HCT116 (cell line): ENCODE results near the gene SLC7A10. TPM values are rescaled to one million over a fixed set of nuclear protein-coding genes. Genes with fewer than 3 reads are reported as not detected.

Source experiments
- ATAC-seq: fragments of 200-7000 bp; cut with Tn5 transposase; 2 replicates; pipeline ENCODE4 v1.9.1; 2020; ENCODE audit warnings: mild to moderate bottlenecking, moderate library complexity
- BruUV-seq: library from RNA; stranded (reverse); fragments of 400-500 nt; replicated peaks from 2 replicates; lab custom pipeline; 2021; lab: Mats Ljungman, UMichigan
- CTCF ChIA-PET: fragments of 300-600 bp; sonication (Branson Sonifier 250); formaldehyde crosslinking; loops from one replicate; lab custom pipeline; 2021; ENCODE audit warnings: antibody characterized with exemption; lab: Charles Lee
- POLR2A ChIA-PET: fragments of 300-600, 350-600 bp; sonication (Branson Sonifier 250); formaldehyde crosslinking; loops from one replicate; lab custom pipeline; 2021; ENCODE audit warnings: antibody characterized with exemption; lab: Charles Lee
- RAD21 ChIA-PET, 2 experiments: fragments of 300-600 bp; sonication (Branson Sonifier 250); formaldehyde crosslinking; loops; one replicate each; lab custom pipeline; 2023; ENCODE audit warnings: low total read pairs in 2 of 2; ENCODE audit not compliant: uncharacterized antibody in 2 of 2, unreplicated experiment in 2 of 2, low non-redundant PET in 1 of 2; lab: Charles Lee
- DNase-seq: peaks from one replicate; pipeline ENCODE4 v3.0.0-alpha.2; 2010; ENCODE audit warnings: low read depth, low spot score
- H2AFZ ChIP-seq: fragments of 200-600 bp; shearing (Covaris generic), sonication (generic); 2 replicates; pipeline ENCODE4 v1.6.1; 2017; ENCODE audit warnings: low read depth, mixed run types, mixed read lengths, antibody characterized with exemption, low read length; ENCODE audit not compliant: poor library complexity, severe bottlenecking
- H3K27ac ChIP-seq: 2 replicates; pipeline ENCODE4 v1.5.1; 2012; ENCODE audit warnings: low read depth, low read length
- H3K27me3 ChIP-seq: fragments of 200-600 bp; sonication (generic); 2 replicates; pipeline ENCODE4 v1.6.1; 2016; ENCODE audit warnings: mixed run types, low read length, mixed read lengths; ENCODE audit not compliant: insufficient read depth
- H3K36me3 ChIP-seq, 2 experiments: fragments of 200-500 bp in 1 of 2; fragments of 200-600 bp in 1 of 2; sonication (Bioruptor generic) in 1 of 2; sonication (generic) in 1 of 2; 2 replicates each; pipeline versions ENCODE4 v1.5.1 to v1.6.1; 2014 to 2016; ENCODE audit warnings: low read length in 2 of 2, inconsistent platforms in 1 of 2, mixed read lengths in 1 of 2, mixed run types in 1 of 2; ENCODE audit not compliant: insufficient read depth in 2 of 2, control insufficient read depth in 1 of 2
- H3K4me1 ChIP-seq, 2 experiments: fragments of 200-600 bp in 1 of 2; sonication (generic) in 1 of 2; 2 replicates each; pipeline versions ENCODE4 v1.5.1 to v1.6.1; 2012 to 2017; ENCODE audit warnings: low read length in 2 of 2, inconsistent platforms in 1 of 2, mild to moderate bottlenecking in 1 of 2, mixed read lengths in 1 of 2, mixed run types in 1 of 2, moderate library complexity in 1 of 2; ENCODE audit not compliant: insufficient read depth in 2 of 2, control insufficient read depth in 1 of 2
- H3K4me2 ChIP-seq: fragments of 200-600 bp; sonication (generic); 2 replicates; pipeline ENCODE4 v1.6.1; 2017; ENCODE audit warnings: mixed run types, low read length, mixed read lengths
- H3K4me3 ChIP-seq, 2 experiments: fragments of 200-600 bp in 1 of 2; sonication (generic) in 1 of 2; replicated peaks in 1 of 2; 2 replicates each; pipeline ENCODE4 v1.5.1; 2011 to 2016; ENCODE audit warnings: low read length in 2 of 2, control low read depth in 1 of 2, low read depth in 1 of 2, mild to moderate bottlenecking in 1 of 2, mixed read lengths in 1 of 2, mixed run types in 1 of 2
- H3K79me2 ChIP-seq: fragments of 200-600 bp; sonication (generic); 2 replicates; pipeline ENCODE4 v1.6.1; 2017; ENCODE audit warnings: mild to moderate bottlenecking, mixed run types, low read length, moderate library complexity, mixed read lengths; ENCODE audit not compliant: insufficient read depth
- H3K9ac ChIP-seq: fragments of 200-600 bp; sonication (generic); 2 replicates; pipeline ENCODE4 v1.6.1; 2016; ENCODE audit warnings: low read length, mixed read lengths
- H3K9me2 ChIP-seq: fragments of 200-600 bp; sonication (generic), shearing (Covaris generic); 2 replicates; pipeline ENCODE4 v1.6.1; 2017; ENCODE audit warnings: mixed run types, mild to moderate bottlenecking, moderate library complexity; ENCODE audit not compliant: insufficient read depth
- H3K9me3 ChIP-seq, 2 experiments: fragments of 200-500 bp in 1 of 2; fragments of 200-600 bp in 1 of 2; sonication (Bioruptor generic) in 1 of 2; sonication (generic) in 1 of 2; 2 replicates each; pipeline ENCODE4 v1.6.1; 2014 to 2017; ENCODE audit warnings: low read length in 2 of 2, mixed read lengths in 2 of 2, inconsistent platforms in 1 of 2, low read depth in 1 of 2, mild to moderate bottlenecking in 1 of 2, mixed run types in 1 of 2, moderate library complexity in 1 of 2; ENCODE audit not compliant: control insufficient read depth in 1 of 2, insufficient read depth in 1 of 2
- H4K20me1 ChIP-seq: fragments of 200-600 bp; sonication (generic), shearing (Covaris generic); 2 replicates; pipeline ENCODE4 v1.6.1; 2017; ENCODE audit warnings: mixed run types, mild to moderate bottlenecking, moderate library complexity; ENCODE audit not compliant: insufficient read depth
- CBX3 ChIP-seq: IDR thresholded peaks from 2 replicates; pipeline ENCODE4 v1.6.1; 2012; ENCODE audit warnings: low read depth
- CEBPB ChIP-seq: IDR thresholded peaks from 2 replicates; pipeline ENCODE4 v1.6.1; 2012; ENCODE audit warnings: low read depth
- CTCF ChIP-seq, 3 experiments: fragments of 200-600 bp in 1 of 3; sonication (generic) in 1 of 3; IDR thresholded peaks in 2 of 3; conservative IDR thresholded peaks in 1 of 3; 2 replicates each; pipeline ENCODE4 v1.5.1; 2012 to 2017; ENCODE audit warnings: low read depth in 2 of 3, low read length in 2 of 3, antibody characterized with exemption in 1 of 3, borderline replicate concordance in 1 of 3, control low read depth in 1 of 3, mild to moderate bottlenecking in 1 of 3, mixed read lengths in 1 of 3, mixed run types in 1 of 3, moderate library complexity in 1 of 3; ENCODE audit not compliant: insufficient read depth in 1 of 3
- EGR1 ChIP-seq: IDR thresholded peaks from 2 replicates; pipeline ENCODE4 v1.6.1; 2012; ENCODE audit warnings: low read depth
- ELF1 ChIP-seq: IDR thresholded peaks from 2 replicates; pipeline ENCODE4 v1.6.1; 2012; ENCODE audit warnings: low read depth, borderline replicate concordance
- EZH2 ChIP-seq: fragments of 200-600 bp; sonication (generic); IDR thresholded peaks from 2 replicates; pipeline ENCODE4 v1.6.1; 2017; ENCODE audit warnings: antibody characterized with exemption, mixed run types
- EZH2phosphoT487 ChIP-seq: fragments of 200-600 bp; IDR thresholded peaks from 2 replicates; pipeline ENCODE4 v1.6.1; 2018; ENCODE audit warnings: antibody characterized with exemption, borderline replicate concordance
- FOSL1 ChIP-seq: IDR thresholded peaks from 2 replicates; pipeline ENCODE4 v1.6.1; 2012; ENCODE audit warnings: low read depth
- JUND ChIP-seq: IDR thresholded peaks from 2 replicates; pipeline ENCODE4 v1.6.1; 2012
- POLR2A ChIP-seq: IDR thresholded peaks from 2 replicates; pipeline ENCODE4 v1.7.0; 2011; ENCODE audit warnings: borderline replicate concordance; ENCODE audit not compliant: insufficient read depth, insufficient read length; ENCODE audit errors: extremely low read depth
- POLR2AphosphoS5 ChIP-seq: IDR thresholded peaks from 2 replicates; pipeline ENCODE4 v1.6.1; 2011; ENCODE audit warnings: mild to moderate bottlenecking, low read depth, low read length, moderate library complexity
- REST ChIP-seq: IDR thresholded peaks from 2 replicates; pipeline ENCODE4 v1.6.1; 2012; ENCODE audit warnings: low read depth
- SIN3A ChIP-seq: IDR thresholded peaks from 2 replicates; pipeline ENCODE4 v1.6.1; 2012; ENCODE audit warnings: low read depth
- SP1 ChIP-seq: IDR thresholded peaks from 2 replicates; pipeline ENCODE4 v1.6.1; 2012; ENCODE audit warnings: low read depth
- TCF7L2 ChIP-seq: IDR thresholded peaks from 2 replicates; pipeline ENCODE4 v1.7.0; 2011; ENCODE audit warnings: borderline replicate concordance, inconsistent platforms; ENCODE audit not compliant: insufficient read depth, insufficient read length; ENCODE audit errors: extremely low read depth
- YY1 ChIP-seq: IDR thresholded peaks from 2 replicates; pipeline ENCODE4 v1.6.1; 2011; ENCODE audit warnings: low read length, low read depth, moderate library complexity, mild to moderate bottlenecking; ENCODE audit not compliant: insufficient replicate concordance; ENCODE audit errors: extremely low read depth
- ZNF274 ChIP-seq: fragments of 200-500 bp; sonication (Bioruptor generic); IDR thresholded peaks from 2 replicates; pipeline ENCODE4 v1.6.1; 2014; ENCODE audit warnings: mild to moderate bottlenecking, low read depth, low read length, inconsistent platforms
- intact Hi-C: fragments of 100-400 bp; cut with micrococcal nuclease; formaldehyde crosslinking; loops from 2 replicates; pipeline ENCODE4 v1.10.0; 2022
- total RNA-seq: library from RNA; stranded (reverse); gene quantifications from one replicate; pipeline ENCODE4 v1.2.1, GENCODE V29; 2021; ENCODE audit not compliant: unreplicated experiment
- TF ChIP-seq, protein P1 (sequence below): IDR thresholded peaks from 2 replicates; pipeline ENCODE4 v1.6.1; 2012
- TF ChIP-seq, protein P2 (sequence below): IDR thresholded peaks from 2 replicates; pipeline ENCODE4 v1.6.1; 2011; ENCODE audit warnings: mild to moderate bottlenecking, low read length, moderate library complexity; ENCODE audit not compliant: insufficient replicate concordance; ENCODE audit errors: extremely low read depth

SLC7A10 gene
- total RNA-seq, 1 experiment from 2014 or later, result 0.25 TPM

- no TSS peak for BruUV-seq
- Histone ChIP-seq H3K4me2 (no peak overlapping the region), H3K4me3 (no peak overlapping the region), H3K9me2 (no peaks in the 10 kb centered on the region), H3K27ac (no peak overlapping the region), H3K27me3 (no peaks in the 10 kb centered on the region), H3K36me3 (peaks cover 0 to 6% of the 10 kb centered on the region in 2 experiments; a peak in 2 of 4 replicates), H3K9me3 (no peaks in the 10 kb centered on the region), H3K79me2 (no peaks in the 10 kb centered on the region), H3K9ac (no peak overlapping the region), H2AFZ (no peak overlapping the region), H4K20me1 (no peaks in the 10 kb centered on the region), H3K4me1 (no peaks in the 10 kb centered on the region)
- ATAC-seq, result no peak
- RAD21 ChIA-PET, result no interaction called here
- TF ChIP-seq JUND, result no peak
- TF ChIP-seq CBX3, result no peak
- TF ChIP-seq REST, result no peak
- no peak for TF ChIP-seq EZH2phosphoT487
- TF ChIP-seq POLR2A, result no peak
- no peak for TF ChIP-seq EGR1
- no peak for TF ChIP-seq CEBPB
- TF ChIP-seq FOSL1, result no peak
- TF ChIP-seq YY1, result no peak
- TF ChIP-seq TCF7L2, result no peak
- TF ChIP-seq SP1, result no peak
- TF ChIP-seq POLR2AphosphoS5, result no peak
- TF ChIP-seq ELF1, result no peak
- TF ChIP-seq EZH2, result no peak
- no peak for TF ChIP-seq ZNF274
- TF ChIP-seq, protein P1, sequence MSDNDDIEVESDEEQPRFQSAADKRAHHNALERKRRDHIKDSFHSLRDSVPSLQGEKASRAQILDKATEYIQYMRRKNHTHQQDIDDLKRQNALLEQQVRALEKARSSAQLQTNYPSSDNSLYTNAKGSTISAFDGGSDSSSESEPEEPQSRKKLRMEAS, result no peak
- TF ChIP-seq SIN3A, result no peak
- no peak for TF ChIP-seq CTCF (IDR thresholded peaks at IDR 0.05 in 2 of 3, conservative IDR thresholded peaks at IDR 0.05 in 1 of 3; ENCODE audit: borderline replicate concordance in 1 of 3, insufficient read depth in 1 of 3, low read depth in 2 of 3, low read length in 2 of 3)
- TF ChIP-seq, protein P2, sequence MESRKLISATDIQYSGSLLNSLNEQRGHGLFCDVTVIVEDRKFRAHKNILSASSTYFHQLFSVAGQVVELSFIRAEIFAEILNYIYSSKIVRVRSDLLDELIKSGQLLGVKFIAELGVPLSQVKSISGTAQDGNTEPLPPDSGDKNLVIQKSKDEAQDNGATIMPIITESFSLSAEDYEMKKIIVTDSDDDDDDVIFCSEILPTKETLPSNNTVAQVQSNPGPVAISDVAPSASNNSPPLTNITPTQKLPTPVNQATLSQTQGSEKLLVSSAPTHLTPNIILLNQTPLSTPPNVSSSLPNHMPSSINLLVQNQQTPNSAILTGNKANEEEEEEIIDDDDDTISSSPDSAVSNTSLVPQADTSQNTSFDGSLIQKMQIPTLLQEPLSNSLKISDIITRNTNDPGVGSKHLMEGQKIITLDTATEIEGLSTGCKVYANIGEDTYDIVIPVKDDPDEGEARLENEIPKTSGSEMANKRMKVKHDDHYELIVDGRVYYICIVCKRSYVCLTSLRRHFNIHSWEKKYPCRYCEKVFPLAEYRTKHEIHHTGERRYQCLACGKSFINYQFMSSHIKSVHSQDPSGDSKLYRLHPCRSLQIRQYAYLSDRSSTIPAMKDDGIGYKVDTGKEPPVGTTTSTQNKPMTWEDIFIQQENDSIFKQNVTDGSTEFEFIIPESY, result no peak
- intact Hi-C loops, result no loop called here
- no peak for DNase-seq
- CTCF ChIA-PET, result no interaction called here
- POLR2A ChIA-PET, result no interaction called here
Measured at GRCh38 chr19:33207040-33207620, 18.5 kb downstream of the SLC7A10 start.
